NCI-H146 (cell line): ENCODE measurements around the gene TEKT2.
A peak's percentile ranks its signal among the peaks of the same experiment; 100 is the strongest.

ENCODE experiments used
- DNase-seq: peaks from one replicate; lab custom pipeline; 2025; lab: John Stamatoyannopoulos, UW

The TEKT2 gene

DNA sequence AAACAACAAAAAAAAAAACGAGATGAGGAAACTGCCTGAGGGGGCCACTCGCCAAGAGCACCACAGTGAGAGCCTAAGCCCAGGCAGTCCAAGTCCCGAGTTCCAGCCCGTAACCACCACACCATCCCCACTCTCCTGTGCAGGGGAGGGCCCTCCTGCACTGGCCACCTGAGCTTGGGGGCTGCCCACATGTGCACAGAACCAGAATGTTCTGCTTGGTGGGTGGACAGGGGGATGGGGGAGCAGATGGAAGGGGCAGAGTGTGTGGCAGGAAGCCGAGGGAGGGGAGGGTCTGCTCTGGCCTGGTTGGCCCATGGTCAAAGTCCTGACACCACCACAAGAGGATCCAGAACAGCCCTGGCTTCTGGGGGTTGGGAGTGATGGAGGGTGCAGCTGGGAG lies 22.4 kb downstream of the TEKT2 start:
- DNase-seq = no peak

DNA sequence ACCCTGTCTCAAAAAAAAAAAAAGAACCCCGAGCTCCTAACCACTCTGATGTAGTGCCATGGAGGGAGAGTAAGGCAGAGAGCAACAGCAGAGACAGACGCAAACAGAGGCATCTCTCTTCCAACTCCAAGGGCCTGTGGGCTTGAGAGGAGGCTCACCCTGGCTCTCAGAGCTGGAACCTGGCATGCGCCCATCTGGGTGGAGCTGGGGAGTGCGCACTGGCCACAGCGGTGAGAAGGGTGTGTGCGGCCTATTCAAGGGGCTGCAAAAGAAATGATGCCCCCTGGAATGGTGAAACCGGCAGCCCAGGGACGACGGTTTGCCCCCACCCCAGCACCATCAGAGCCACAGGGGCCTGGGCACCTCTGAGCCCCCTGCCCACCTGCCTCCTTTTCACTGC lies 23.5 kb downstream of the TEKT2 start:
- DNase-seq = no peak

DNA sequence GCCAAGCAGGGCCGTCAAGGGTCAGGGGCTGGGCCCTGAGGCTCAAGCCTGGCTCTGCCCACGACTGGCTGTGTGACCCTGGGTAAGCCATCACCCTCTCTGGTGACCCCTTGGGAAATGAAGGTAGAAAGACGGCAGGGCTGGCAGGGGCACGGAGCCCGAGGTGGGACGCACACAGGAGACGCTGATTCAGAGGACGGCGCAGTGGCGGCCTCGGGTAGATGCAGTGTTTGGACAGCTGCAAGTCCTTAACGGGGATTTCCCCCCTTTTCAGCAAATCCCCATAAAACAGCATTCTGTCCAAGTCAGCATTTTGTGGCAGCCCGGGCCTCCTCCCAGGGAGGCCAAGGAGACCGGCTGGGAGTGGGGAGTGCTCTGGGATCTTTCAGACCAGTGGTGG lies 24.4 kb downstream of the TEKT2 start:
- no peak for DNase-seq

GRCh38 chr1:36109041-36109679 lies 25.3 kb downstream of the TEKT2 start:
- no peak for DNase-seq

DNA sequence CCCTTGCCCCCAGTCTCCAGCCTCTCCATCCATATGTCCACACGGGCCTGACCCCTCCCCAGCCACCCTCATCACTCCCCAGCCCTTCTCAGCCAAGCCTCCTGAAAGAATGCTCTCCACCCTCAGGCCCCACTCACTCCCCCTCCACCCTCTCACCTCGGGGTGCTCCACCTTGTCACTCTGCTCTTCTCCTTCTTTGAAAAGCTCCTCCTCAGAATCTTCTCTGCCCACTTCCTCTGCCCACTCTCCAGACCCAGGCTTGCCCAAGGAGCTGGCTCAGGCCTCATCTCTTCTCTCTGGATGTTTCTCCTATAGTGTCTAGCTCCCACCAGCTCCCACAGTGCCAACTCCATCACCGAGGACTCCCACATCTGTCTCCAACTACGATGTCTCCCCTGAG lies 27.3 kb downstream of the TEKT2 start:
- DNase-seq = no peak

- DNase-seq = no peak
Observed at GRCh38 chr1:36112823-36113222, 28.9 kb downstream of the TEKT2 start.

DNA sequence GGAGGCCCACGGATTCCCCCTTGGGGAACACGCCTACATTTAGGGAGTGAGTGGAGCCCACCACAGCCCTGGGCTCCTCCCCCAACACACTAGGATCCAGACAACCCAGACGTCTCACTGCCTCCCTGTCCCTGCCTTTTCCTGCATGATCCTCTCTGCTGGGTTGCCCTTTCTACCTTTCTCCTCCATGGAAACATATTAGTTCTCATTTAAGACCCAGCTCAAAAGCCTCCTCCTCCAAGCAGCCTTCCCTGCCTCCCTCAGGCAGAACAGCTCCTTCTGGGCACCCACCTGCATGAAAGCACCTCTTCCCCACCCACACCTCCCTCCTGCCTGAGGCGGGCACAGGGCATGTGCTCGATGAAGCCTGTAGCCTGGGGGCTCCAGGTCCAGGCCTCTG lies 30.5 kb downstream of the TEKT2 start:
- no peak for DNase-seq

DNA sequence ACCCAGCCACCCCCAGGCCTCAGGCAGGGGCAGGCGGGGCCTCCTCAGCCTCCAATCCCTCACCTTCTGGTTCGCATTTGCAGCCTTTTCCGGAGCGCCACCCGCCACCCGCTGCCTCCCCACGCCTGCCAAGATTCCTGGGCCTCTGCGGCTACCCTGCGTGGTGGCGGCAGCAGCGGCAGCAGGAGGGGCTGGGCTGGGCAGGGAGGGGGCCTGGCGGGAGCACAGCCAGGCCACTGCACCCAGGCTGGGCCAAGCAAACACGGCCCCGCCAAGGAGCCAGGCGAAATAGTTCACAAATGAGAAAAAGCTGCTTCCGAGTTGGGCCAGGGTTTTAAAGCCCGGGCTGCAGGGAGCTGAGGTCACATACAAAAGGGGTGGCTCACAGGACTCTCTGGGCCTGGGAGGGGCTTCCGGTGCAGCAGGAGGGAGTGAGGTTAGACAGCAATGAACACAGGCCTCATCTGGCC lies 31.3 kb downstream of the TEKT2 start:
- DNase-seq = no peak

- no peak for DNase-seq
Observed at GRCh38 chr1:36115931-36116330, 32.0 kb downstream of the TEKT2 start.

DNA sequence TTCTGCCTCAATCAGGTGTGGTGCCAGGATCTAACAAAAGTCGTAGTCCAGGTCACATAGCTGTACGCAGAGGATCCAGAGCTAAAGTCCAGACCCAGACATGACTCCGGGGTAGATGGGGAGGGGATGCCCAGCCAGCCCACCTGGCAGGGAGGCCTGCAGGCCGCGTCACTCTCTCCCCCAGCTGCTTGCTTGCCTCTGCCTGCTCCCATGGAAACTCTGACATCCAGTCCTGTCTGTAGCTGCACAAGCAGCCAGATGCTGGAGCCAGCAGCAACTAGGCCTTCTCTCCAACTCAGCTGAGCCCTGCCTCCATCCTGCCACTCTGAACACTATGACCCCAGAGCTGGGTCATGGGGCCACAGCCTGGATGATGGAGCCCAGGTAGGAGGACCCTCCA lies 33.0 kb downstream of the TEKT2 start:
- DNase-seq = no peak

GRCh38 chr1:36118447-36119204 lies 34.7 kb downstream of the TEKT2 start:
- DNase-seq = no peak

- no peak for DNase-seq
Observed at GRCh38 chr1:36119456-36119855, 35.6 kb downstream of the TEKT2 start.

DNA sequence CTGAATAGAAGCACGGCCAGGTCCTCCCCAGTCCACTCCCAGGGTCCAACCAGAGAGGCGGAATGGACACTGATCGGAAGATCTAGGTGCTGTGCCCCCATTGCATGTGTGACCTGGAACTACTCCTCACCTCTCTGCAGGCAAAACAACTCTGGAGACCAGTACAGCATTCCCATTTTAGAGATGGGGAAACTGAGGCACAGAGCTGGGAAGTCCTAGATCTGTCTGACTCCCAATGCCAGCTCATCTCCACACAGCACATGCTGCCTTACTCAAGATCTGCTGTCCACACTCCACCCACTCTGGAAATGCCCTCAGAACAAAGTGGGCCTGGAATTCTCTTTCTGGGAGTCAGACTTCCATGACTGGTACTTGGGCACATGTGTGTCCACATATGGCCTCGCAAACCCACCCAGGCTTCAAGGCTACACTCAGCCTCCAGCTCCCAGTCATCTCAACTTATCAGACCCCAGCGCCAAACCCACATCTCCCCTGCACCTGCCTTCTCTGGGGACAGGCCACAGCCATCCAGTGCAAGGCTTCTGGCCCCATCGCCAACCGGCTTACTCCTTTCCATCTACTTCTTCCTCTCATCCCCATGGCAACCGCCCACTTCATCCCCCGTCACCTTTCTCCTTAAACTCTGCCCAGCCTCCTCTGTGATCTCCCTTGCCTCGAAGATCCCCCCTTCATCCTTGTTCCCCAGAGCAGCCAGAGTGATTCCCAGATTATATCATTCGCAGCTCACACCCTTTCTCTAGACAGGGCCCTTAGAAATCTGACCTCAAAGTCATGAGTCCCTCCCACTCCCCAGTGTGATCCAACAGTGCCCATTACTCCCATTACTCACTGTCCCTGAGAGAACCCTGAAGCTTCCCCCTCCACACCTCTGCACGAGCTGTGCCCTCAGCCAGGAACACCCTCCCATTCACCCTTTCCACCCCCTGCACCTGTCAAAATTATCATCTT lies 38.5 kb downstream of the TEKT2 start:
- DNase-seq = no peak

DNA sequence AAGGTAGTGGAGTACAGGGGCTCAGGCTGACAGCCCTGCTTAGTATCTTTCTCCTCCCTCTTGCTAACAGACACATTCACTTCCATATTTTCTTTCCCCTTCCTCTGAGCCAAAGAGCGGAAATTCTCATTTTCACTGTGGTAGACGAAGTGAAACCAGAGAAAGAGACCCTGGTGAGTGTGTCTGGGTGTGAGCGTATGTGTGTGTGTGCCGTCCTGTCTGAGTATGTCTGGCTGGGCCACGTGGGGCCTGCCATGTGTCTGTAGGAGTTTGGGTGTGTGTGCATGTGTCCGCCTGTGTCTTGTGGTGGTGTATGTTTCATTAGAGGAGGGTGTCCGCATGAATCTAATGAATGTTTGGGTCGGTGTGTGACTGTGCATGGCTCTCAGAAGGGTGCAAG lies 39.5 kb downstream of the TEKT2 start:
- DNase-seq = no peak

- no peak for DNase-seq
Observed at GRCh38 chr1:36124404-36125128, 40.7 kb downstream of the TEKT2 start.

GRCh38 chr1:36125129-36125991 lies 41.5 kb downstream of the TEKT2 start, which contains the start of gene COL8A2:
TSS of gene COL8A2 (minus strand) at chr1:36125222. CDS start at chr1:36100242, 24,980 bp downstream.
- DNase-seq = peak; percentile 22

DNA sequence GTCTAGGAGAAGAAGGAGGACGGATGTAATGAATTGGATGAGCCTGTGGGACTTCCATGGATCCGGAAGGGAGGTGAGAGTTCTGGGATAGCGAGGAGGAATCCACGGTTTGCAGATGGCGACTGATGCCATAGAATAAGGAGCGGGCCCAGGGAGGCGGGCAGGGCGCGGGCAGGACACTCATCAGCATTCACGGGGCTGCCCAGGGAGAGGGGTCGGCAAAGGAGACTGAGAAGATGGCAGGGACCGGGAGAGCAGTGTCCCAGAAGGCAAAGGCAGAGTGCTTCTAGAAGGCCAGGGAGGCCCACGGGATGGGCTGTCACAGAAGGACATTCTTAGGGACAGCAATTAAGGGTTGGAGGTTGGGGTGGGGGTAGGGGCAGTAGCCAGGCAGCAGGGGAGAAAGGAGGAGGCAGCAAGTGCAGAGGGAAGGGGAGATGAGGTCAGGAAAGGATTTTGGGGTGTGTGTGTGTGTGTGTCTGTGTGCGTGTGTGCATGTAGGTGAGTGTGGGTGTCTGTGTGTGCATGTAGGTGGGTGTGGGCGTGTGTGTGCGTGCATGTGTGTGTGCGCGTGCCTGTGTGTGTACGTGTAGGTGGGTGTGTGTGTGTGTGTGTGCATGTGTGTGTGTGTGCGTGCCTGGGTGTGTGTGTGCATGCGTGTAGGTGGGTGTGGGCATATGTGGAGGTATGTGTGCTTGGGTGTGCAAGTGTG lies 42.3 kb downstream of the TEKT2 start:
- no peak for DNase-seq

- DNase-seq = no peak
Observed at GRCh38 chr1:36126797-36127500, 43.1 kb downstream of the TEKT2 start.

GRCh38 chr1:36128126-36128904 lies 44.4 kb downstream of the TEKT2 start:
- DNase-seq = no peak
